Body of pancreas (tissue), 4 donors: ENCODE data around the gene INSR.

ENCODE experiments used
- CTCF ChIP-seq, 7 experiments: fragments of 450-650 bp in 4 of 7; fragments of 200-600 bp in 3 of 7; sonication (generic) in 3 of 7; IDR thresholded peaks; one replicate each; pipeline ENCODE4 v1.5.1; 2016 to 2019; ENCODE audit warnings: antibody characterized with exemption in 7 of 7
- POLR2A ChIP-seq, 3 donors: fragments of 450-650 bp; IDR thresholded peaks; one replicate each; pipeline ENCODE4 v1.6.1; 2016; ENCODE audit warnings: antibody characterized with exemption in 3 of 3, mild to moderate bottlenecking in 2 of 3

GRCh38 chr19:7072541-7072940 is 221.7 kb downstream of the INSR start:
- TF ChIP-seq CTCF (IDR thresholded peaks at IDR 0.05) (no peak), POLR2A (IDR thresholded peaks at IDR 0.05) (no peak)
